Loucy (cell line): Measurements from ENCODE around the gene RAPGEF5.

ENCODE experiments used
- EZH2phosphoT487 ChIP-seq: fragments of 200-600 bp; IDR thresholded peaks from 2 replicates; pipeline ENCODE4 v1.6.1; 2018; ENCODE audit warnings: antibody characterized with exemption, mild to moderate bottlenecking, moderate library complexity, borderline replicate concordance
- TF ChIP-seq, protein P1 (sequence below): fragments of 200-600 bp; sonication (generic); conservative IDR thresholded peaks from 2 replicates; pipeline ENCODE4 v1.5.1; 2014; ENCODE audit warnings: mild to moderate bottlenecking, antibody characterized with exemption, low read length

DNA sequence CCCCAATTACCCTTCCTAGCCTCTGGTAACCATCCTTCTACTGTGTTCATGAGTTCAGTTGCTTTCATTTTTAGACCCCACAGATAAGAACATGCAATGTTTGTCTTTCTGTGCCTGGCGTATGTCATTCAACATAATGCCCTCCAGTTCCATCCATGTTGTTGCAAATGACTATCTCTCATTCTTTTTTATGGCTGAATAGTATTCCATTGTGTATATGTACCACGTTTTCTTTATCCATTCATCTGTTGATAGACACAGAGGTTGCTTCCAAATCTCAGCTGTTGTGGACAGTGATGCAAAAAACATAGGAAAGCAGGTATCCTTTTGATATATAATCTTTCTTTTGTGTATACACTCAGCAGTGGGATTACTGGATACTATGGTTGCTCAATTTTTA, 51.2 kb downstream of the RAPGEF5 start:
- TF ChIP-seq, protein P1, sequence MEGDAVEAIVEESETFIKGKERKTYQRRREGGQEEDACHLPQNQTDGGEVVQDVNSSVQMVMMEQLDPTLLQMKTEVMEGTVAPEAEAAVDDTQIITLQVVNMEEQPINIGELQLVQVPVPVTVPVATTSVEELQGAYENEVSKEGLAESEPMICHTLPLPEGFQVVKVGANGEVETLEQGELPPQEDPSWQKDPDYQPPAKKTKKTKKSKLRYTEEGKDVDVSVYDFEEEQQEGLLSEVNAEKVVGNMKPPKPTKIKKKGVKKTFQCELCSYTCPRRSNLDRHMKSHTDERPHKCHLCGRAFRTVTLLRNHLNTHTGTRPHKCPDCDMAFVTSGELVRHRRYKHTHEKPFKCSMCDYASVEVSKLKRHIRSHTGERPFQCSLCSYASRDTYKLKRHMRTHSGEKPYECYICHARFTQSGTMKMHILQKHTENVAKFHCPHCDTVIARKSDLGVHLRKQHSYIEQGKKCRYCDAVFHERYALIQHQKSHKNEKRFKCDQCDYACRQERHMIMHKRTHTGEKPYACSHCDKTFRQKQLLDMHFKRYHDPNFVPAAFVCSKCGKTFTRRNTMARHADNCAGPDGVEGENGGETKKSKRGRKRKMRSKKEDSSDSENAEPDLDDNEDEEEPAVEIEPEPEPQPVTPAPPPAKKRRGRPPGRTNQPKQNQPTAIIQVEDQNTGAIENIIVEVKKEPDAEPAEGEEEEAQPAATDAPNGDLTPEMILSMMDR, result no peak
- TF ChIP-seq EZH2phosphoT487, result no peak
